GM21717 (cell line): ENCODE data around the gene ASXL1.
"Not testable (repeated sequence)": the region's sequence is repeated elsewhere in the genome, so short reads cannot be mapped to it uniquely, and the experiment has no call there.

ENCODE experiments used
- ATAC-seq: cut with Tn5 transposase; IDR thresholded peaks from one replicate; pipeline ENCODE4 v1.9.1; 2021; ENCODE audit warnings: mild to moderate bottlenecking, moderate library complexity; ENCODE audit not compliant: unreplicated experiment

The ASXL1 gene

DNA sequence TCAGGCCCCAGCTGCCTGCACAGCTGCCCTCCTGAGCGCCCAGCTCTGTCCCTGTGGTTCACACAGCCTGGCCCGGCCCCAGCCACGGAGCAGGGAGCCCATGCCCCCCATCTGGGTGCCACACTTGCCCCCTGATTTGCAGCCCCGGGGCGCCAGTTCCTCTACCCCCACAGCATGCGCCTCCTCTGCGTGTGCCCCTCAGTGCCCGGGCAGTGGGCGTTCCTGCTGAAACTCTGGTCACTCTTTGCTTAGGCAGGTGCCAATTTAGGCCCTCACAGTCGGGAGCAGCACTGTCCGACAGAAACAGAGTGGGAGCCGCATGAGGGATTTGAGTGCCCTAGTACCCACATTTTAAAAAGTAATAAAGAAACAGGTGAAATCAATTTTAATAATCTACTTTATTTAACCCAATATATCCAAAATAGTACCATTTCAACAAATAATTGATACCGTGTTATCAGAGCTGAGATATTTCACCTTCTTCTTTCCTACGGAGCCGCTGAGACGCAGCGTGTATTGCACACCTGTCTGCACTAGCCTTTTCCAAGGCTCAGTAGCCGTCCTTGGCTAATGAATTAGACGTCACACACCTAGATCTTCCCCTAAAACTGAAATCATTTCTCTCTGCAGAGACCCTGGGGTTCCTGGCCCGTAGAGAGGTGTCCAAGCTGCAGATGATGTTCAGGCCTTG, 106.4 kb downstream of the ASXL1 start:
- ATAC-seq: no peak

DNA sequence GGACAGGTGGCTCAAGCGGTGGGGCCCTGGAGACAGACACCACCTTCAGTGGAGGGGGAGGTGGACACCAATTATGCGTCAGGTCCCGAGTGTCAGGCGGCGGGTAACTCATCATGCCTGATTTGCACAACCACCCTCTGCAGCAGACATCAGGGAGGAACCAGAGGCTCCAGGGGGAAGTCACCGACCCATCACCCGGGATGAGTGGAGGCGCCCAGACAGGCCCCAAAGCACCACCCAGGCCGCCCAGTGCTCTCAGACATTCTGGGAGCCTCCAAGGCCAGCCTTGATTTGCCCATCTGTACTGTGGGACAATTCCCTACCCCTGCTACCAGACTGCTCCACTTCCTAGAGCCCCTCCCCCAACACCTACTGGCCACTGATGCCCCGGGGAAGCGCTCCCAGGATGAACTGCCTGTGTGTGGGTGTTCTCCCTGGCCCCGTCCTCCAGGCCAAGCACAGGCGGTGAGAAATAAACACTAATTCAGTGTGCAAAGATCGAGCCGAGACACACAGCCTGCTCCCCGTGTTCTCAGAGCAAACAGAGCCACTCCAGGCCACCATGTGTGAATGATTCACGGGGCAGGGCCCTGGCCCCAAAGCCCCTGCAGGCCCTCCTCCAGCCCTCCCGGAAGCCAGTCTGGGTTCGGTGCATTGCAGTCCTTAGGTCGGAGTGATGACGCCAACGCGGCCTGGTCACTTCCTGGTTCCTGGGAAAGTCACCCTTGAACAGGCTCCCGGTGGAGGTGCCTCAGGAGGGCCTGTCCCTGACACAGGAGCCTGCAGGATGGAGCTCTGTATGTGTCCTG, 107.2 kb downstream of the ASXL1 start:
- ATAC-seq: no peak

DNA sequence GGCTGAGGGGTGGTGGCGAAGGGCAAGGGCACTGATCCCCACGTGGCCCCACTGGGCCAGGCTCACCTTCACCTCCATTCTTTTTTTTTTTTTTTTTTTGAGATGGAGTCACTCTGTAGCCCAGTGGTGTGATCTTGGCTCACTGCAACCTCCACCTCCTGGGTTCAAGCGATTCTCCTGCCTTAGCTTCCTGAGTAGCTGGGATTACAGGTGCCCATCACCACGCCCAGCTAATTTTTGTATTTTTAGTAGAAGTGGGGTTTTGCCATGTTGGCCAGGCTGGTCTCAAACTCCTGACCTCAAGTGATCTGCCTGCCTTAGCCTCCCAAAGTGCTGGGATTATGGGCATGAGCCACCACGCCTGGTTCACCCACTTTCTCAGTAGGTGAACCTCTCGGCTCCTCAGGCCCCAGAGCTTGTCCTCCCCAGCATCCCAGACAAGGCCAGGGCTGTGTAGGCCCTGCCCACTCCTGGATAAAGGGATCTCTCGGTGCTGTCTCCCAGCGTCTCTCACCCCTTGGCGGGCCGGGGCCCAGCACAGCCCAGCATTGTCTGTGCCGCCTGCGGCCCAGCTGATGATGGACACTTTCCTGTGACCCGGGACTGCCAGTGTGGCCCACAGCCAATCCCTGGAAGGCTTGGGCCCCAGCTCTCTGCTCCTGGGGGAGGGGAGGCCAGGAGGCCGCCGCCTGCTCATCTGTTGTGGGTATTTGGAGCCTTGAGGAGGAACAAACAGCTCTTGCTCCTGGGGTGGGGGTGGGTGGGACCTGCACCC, 108.0 kb downstream of the ASXL1 start:
- not testable (repeated sequence) for ATAC-seq

DNA sequence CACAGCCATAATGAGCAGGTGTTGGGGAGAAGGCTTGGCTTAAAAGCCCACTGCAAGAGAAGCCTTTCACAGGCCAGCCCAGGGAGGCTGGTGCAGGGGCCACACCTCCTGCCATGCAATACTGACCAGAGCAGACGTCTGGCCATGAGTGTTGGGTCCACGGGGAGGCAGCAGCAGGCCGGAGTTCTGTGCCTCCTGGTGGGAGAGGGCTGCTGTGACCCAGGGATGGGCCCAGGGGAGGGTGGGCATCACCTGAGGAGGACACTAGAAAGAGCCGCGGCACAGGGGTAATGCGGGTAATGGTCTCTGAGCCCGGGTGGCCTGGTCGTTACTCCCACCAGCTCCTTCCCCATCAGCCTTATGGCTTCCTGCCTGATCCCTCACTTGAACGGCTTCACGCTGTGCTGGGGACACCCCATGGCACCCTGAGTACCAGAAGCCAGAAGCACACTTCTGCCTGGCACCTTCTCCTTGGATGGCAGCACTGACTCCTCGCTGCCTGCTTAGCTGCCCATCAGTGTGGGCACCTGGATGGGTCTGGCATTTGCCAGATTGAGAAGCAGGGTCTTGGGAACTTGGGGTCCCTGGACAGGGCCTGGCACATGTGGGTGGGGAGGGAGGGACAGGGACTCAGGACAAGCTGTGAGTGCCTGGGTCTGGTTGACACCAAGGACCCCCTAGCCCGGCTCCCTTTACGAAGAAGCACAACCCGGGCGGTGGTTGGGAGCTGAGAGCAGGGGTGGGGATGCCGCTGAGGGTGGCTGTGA, 108.8 kb downstream of the ASXL1 start:
- no peak for ATAC-seq

DNA sequence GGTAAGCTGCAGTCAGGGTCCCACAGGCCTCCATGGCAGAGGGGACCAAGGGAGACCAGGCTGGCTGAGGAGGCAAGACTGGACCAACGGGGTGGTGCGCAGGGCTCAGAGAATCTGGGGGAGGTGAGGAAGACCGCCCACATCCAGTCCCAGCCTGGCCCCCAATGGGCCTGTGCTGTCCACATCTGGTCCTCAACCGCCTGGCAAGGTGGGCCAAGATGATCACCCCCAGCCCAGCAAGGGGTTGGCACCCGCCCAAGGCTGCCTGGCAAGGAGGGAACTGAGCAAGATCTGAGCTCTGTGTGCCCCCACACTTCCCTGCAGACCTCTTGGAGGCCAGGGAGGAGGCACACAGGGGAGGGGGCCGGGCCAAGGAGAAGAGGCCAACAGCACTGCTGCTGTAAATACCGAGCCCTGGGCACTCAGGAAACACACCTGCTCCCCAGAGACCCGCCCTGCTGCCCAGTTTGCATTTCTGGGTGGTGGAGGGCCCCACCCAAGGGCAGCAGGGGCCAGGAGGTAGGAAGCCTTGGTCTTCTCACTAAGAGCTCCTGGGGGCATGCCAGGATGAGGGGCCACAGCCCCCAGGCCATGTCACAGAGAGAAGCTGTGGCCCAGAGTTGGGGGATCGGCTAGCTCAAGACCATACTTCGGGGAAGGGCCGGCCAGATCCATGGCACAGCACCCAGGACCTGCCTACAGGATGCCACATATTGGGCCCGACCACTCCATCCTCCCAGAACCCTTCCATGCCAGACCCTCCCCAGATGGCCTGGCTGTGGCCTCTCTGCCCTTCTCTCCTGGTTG, 109.6 kb downstream of the ASXL1 start:
- ATAC-seq: no peak

DNA sequence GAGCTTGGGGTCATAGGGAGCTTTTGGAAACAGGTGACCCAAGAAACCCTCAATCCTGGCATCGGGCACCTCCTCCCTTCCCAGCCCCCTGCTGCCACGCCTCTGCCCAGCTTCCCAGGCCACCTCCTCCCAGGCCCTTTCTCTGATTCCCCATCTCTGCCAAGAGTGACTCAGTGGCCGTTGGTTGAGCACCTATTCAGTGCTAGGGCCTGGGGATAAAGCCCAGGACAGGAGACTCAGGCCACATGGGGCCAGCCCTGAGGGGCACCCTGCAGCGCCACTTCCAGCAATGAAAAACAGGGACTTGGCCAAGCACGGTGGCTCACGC, 110.1 kb downstream of the ASXL1 start:
- no peak for ATAC-seq

DNA sequence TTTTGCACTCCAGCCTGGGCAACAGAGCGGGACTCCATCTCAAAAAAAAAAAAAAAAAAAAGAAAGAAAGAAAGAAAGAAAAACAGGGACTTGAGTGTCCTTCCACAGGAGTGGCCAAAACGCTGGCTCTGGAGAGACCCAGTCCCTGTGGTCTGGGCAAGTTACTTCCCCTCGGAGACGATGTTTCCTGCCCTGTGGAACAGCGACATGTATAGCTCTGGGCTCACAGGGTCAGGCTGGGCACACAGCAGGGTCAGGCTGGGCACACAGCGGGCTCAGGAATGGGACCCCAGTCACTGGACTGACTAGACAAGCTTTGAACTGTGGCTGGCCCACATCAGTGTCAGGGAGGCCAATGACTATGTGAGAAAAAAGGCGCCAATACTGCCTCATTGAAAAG, 110.7 kb downstream of the ASXL1 start:
- no peak for ATAC-seq

DNA sequence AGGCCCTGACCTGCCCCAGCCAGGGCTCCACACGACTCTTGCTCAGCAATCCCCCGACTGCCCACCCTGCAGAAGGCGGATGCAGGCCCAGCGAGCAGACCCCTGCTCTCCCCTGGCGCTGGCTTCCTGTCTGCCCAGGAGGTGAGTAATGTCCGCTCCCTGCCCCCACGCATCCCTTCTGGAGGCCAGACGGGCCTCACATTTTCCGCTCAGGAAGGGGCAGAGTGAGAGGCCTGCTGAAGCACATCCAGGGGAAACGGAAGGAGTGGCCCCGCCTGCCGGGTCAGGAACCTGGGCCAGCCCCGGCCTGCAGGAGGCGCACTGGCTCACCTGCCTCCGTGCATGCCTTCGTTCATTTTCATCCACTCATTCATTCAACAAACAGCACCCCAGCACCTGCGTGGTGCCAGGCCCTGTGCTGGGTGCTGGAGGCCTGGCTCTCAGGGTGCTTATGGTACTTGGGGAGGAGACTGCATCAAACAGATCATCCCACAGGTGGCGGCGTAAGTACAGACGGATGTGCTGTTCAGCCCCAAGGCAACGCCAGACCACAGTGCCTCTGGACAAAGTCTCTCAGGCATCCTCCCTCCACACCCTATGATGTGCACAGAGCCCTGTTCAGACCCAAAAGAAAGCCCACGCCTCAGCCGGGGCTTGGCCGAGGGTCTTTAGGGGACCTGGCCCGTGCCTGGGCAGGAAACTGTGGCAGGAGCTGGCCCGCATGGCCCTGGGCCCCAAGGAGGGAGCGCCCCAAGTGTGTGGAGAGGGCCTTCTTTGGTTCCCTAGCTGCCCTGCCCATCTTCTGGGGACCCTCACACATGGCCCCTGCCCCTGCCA, 112.1 kb downstream of the ASXL1 start:
- ATAC-seq: no peak

DNA sequence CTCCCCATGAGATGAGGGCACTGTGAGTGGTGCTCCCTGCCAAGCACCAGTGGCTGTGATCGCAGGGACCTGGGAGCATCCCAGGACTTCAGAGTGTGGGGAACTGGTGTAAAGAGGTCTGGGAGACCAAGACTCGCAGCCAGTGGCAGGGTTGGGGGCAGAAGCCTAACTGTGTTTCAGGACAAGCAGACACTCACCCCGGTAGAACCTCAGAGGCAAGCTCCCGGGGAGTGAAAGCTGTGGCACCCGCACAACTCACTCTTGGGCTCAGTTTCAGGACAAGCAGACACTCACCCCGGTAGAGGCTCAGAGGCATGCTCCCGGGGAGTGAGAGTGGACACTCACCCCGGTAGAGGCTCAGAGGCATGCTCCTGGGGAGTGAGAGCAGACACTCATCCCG, 112.8 kb downstream of the ASXL1 start:
- no peak for ATAC-seq

DNA sequence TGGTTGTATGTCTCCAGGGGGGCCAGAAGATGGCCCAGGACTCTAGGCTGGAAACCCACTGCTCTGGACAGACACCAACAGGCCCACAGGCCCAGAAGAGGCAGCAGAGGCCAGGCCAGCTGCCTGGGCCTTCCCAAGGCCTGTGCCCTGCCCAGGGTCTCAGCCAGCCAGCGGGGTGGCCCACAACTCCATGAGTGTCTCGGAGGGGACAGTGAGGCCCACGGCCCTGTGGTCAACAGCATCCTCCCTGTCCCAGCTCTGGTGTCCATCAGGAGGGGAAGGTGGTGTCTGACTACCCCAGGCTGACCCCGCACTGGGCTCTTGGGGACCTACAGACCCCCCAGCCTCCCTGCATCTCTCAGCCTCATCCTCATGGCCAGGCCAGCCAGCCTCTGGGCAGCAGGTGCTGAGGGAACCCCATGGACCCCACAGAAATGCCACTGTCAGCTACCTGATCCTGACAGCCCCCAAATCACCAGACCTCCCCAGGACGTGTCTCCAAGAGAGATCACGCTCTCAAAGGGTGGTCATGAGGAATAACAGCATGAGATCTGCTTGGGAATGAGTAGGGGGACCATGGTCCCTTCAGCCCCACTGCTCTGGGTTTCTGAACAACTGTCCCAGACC, 114.6 kb downstream of the ASXL1 start:
- ATAC-seq: no peak

DNA sequence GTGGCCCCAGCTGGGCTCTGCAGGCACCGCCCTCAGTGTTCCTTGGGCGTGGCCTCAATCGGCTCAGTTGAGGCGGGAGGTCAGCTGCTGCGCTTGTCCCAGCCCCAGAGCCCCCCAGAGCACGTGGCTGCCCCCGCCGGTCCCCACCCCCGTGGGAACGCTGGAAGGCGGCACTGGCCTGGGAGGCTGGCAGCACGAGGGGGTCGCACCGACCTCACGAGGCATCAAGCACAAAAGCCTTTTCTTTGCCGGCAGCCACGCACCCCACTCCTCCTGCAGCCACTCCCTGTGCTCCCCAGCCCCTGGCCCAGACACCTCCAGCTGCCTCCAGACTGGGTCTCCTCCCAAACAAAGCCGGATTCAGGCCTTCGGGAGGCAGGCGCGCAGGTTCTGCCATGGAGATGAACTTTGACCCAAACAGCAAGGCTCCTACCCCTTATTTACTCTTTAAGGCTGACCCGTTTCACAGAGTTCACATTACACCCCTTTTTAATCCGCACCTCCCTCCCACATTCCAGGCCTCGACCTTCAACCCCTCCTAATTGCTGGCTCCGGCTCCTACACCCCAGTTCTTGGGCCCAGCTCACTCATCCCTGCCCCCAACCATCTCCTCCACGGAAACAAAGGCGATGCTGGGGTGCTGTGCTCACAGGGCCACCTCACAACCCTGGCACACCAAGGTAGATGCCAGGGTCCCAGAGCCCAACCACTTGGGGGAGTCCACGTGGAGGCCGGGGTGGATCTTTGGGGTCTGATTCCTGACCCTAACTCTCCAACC, 115.3 kb downstream of the ASXL1 start:
- ATAC-seq: no peak

DNA sequence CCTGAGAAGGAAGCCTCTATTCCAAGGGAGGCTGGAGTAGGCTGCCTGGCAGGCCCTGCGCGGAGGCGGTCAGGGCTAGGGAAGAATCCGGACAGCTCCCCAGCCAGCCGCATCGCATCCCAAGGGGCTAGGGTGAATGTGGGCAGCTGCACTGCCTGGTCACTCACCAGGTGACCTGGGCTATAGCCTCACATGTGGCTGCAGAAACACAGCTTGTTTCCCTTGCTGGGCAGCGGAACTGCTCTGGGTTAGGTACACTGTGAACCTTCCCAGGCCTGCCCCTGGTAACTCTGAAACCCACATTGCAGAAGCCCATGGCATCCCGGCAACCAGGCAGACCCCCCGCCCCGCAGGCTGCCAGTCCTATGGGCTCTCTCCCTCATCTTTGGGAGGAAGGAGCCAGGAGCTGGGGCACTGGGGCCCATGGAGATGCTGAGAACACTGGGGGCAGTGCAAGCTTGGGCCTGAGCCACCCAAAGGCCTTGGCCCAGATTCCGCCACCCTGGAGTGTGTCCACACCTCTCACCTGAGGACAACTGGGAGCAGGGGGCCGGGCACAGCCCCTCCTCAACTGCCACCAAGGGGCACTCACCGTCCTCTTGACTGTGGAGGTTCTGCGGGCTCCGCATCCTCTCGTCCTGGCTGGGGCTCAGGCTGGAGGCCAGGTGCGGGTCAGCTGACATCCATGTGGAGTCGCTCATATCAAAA, 116.0 kb downstream of the ASXL1 start:
- no peak for ATAC-seq

DNA sequence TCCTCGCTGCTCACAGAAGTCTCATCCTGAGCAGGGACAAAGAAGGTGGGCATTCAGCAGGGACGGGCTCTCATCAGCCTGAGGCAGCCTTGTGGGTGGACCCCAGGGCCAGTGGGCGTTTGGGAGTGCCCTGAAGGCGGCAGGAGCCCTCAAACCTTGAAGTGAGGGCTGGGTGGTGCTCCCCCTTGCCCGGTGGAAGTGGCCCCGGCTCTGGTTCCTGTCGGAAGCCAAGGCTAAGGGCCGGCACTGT, 116.5 kb downstream of the ASXL1 start:
- no peak for ATAC-seq

DNA sequence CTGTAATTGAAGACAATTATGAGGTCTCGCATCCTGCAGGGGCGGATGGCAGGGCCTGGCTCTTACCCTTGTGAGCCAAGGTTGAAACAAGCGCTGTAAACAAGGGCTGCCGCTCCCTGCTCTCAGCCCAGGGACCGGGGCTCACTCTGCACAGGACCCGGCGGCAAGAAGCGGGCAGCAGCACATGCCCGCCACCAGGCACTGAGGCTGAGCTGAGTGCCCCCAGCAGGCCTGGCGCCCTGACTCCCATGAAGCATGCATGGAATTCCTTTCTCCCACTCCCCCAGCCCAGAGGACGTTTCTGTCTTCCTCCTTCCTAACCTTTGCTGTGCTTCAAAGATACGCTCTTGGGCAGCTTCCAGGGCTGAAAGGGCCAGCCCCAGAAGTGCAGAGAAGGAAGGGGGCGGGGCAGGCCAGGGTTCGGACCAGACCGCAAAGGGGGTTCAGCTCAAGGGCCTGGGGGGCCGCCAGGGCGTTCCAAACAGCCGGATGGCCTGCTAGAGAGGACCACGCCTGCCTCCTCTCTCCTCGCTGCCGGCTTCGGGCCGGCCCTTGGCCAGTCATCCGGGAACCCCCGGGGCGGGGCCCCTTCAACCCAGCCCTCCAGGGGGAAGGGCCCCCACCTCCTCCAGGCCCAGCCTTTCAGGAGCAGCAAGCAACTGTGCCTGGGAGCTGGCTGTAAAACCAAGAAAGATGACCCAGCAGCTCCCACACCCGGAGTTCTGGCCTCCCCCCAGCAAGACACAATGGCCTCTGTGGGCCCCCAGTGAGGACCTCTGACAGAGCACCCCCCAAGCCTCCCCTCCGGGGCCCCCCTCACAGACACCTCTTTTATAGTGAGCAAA, 117.1 kb downstream of the ASXL1 start:
- no peak for ATAC-seq

DNA sequence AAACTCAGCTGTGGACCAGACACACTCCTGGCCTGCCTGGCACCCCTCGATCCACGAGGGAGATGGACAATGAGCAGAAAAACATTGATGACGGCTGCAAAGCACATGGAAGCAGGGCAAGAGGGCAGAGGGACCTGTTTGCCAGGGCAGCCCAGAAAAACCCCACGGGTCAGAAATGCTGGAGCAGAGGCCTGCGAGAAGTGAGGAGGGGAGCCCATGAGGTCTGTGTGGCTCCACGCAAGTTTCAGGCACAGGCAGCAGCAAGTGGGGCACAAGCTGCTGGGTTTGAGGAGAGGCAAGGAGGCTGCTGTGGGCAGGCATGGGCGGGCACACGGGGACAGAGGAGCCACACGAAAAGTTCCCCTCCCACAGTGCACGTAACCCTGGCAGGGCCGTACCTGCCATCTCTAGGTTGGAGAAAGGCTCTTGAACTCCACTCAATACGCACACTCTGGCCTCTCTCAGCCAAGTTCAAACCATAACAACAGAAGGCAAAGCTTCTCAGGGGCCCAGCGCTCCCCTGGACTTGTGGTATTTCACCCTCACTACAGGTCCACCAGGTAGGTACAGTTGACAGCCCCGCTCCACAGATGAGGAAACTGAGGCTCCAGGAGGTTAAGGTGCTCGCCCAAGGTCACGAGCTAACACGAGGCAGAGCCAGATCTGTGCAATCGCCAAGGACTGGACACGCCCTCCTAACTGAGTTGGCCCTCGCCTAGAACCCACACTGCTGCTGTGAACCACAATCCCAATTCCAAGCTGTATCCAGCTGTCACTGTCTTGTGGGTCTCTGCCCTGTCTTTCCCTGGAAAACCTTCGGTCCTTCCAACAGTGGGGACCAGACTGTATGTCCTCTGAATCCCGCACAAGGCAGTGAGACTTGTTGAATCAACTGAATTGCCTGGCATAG, 118.8 kb downstream of the ASXL1 start:
- ATAC-seq: no peak
